Measurements from ENCODE around the gene PSRC1.

DNA sequence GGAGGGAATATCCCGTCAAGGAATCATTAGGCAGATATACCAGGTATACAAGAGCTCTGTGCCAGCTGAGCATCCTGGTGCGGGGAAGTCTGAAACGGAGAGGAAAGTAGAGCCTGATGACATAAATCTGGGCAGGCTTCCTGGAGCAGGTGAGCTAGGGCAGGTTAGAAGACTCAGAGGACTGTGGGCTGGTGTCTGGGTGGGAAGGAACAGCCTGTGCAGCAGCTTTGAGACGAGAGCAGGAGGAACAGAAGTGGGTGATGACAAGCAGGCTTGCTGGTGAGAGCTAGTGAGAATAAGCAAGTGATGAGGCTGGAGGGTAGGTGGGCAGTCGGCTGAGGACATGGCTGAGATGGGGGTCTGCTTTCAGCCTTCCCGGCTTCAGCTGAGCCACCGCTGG, 26.9 kb downstream of the PSRC1 start:
- TF ChIP-seq, protein P1, sequence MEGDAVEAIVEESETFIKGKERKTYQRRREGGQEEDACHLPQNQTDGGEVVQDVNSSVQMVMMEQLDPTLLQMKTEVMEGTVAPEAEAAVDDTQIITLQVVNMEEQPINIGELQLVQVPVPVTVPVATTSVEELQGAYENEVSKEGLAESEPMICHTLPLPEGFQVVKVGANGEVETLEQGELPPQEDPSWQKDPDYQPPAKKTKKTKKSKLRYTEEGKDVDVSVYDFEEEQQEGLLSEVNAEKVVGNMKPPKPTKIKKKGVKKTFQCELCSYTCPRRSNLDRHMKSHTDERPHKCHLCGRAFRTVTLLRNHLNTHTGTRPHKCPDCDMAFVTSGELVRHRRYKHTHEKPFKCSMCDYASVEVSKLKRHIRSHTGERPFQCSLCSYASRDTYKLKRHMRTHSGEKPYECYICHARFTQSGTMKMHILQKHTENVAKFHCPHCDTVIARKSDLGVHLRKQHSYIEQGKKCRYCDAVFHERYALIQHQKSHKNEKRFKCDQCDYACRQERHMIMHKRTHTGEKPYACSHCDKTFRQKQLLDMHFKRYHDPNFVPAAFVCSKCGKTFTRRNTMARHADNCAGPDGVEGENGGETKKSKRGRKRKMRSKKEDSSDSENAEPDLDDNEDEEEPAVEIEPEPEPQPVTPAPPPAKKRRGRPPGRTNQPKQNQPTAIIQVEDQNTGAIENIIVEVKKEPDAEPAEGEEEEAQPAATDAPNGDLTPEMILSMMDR (conservative IDR thresholded peaks at IDR 0.05; ENCODE audit: low read length) = no peak
- TF ChIP-seq EZH2phosphoT487 (IDR thresholded peaks at IDR 0.05; ENCODE audit: borderline replicate concordance, low read depth, low read length) = no peak

All from OCI-LY7 (cell line).